ENCODE results near the gene PRSS37.

PRSS37 gene

DNA sequence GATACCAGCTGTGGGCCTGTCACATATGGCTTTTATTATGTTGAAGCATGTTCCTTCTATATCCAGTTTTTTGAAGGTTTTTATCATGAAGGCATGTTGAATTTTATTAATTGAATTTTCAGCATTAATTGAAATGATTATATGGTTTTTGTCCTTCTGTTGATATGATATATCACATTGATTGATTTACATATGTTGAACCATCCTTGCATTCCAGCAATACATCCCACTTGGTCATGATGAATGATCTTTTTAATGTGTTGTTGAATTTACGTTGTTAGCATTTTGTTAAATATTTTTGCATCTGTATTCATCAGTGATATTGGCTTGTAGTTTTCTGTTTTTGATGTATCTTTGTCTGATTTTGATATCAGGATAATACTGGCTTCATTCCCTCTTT lies 21.2 kb downstream of the PRSS37 start:
- DNase-seq (ENCODE audit: low read depth) = no peak
- no peak overlapping the region for H3K4me3 ChIP-seq (ENCODE audit: control insufficient read depth, low read depth, low read length)
- no peak for TF ChIP-seq CTCF (conservative IDR thresholded peaks at IDR 0.05; ENCODE audit: control insufficient read depth, insufficient read depth, low read depth, low read length)

- no peak for DNase-seq (ENCODE audit: low read depth)
- TF ChIP-seq CTCF (conservative IDR thresholded peaks at IDR 0.05; ENCODE audit: control insufficient read depth, insufficient read depth, low read depth, low read length) = no peak
Measured at GRCh38 chr7:141792526-141792925, 48.8 kb downstream of the PRSS37 start.

GRCh38 chr7:141789917-141790316 lies 51.4 kb downstream of the PRSS37 start, which contains the start of gene TAS2R5:
TSS of gene TAS2R5 (plus strand) at chr7:141790217. CDS start at chr7:141790362, 145 bp downstream.
- no peak for DNase-seq (ENCODE audit: low read depth)
- no peak for TF ChIP-seq CTCF (conservative IDR thresholded peaks at IDR 0.05; ENCODE audit: control insufficient read depth, insufficient read depth, low read depth, low read length)
- no peak within 1 kb of the TSS for H3K4me3 ChIP-seq (ENCODE audit: control insufficient read depth, low read depth, low read length)

More at GRCh38 chr7:141792526-141792925, 48.8 kb downstream of the PRSS37 start:
- no peak overlapping the region for H3K4me3 ChIP-seq (ENCODE audit: control insufficient read depth, low read depth, low read length)

GRCh38 chr7:141788296-141788695 lies 53.0 kb downstream of the PRSS37 start:
- no peak overlapping the region for H3K4me3 ChIP-seq (ENCODE audit: control insufficient read depth, low read depth, low read length)
- no peak for DNase-seq (ENCODE audit: low read depth)
- TF ChIP-seq CTCF (conservative IDR thresholded peaks at IDR 0.05; ENCODE audit: control insufficient read depth, insufficient read depth, low read depth, low read length) = no peak
